IPS-18c (cell line): ENCODE measurements around the gene MYH4.

Experiments used
- H3K4me3 ChIP-seq: 2 replicates; pipeline ENCODE4 v1.7.0; 2013; ENCODE audit warnings: low read depth, mild to moderate bottlenecking, low read length, moderate library complexity; ENCODE audit not compliant: insufficient read depth
- H3K9me3 ChIP-seq: one replicate; pipeline ENCODE4 v1.6.1; 2013; ENCODE audit warnings: mild to moderate bottlenecking, low read length, moderate library complexity; ENCODE audit not compliant: control insufficient read depth, insufficient read depth

MYH4 gene

DNA sequence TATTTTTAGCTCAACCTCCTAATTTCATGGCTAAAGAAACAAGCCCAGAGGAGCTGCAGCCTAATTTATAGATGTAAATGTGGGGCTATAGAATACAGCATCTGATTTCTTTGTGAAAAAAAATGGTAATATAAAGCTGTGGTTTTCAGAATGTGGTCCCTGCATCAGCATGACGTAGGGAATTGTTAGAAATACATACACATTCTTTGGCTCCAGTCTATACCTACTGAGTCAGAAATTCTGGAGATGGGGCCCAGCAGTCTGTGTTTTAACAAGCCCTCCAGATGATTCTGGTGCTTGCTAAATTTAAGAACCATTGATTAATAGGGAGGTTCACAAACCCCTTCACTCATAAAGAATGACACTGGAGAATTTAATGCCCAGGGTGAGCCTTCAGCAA is 29.5 kb downstream of the MYH4 start:
- H3K9me3 ChIP-seq, result peaks cover 2% of the 10 kb centered on the region
- H3K4me3 ChIP-seq, result no peak overlapping the region

DNA sequence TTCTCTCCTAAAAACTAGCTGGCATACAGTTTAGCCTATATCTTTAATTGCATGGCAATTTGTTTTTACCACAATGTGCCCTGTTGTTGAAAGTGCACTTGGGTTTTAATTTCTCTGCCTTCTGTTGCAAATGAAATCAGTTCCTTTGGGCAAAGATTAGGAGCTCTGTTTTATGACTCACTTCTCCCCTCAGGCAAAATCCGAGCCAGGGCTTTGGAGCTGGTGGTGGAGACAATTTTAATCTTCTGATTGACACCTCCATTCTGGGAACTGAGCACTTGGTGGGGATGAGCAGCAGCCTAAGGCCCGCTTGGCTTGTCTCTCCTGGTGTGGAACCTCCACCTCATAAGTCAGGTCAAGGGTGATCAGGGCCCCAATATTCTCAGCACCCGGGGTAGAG is 34.3 kb downstream of the MYH4 start:
- H3K9me3 ChIP-seq, result no peaks in the 10 kb centered on the region
- H3K4me3 ChIP-seq, result no peak overlapping the region

DNA sequence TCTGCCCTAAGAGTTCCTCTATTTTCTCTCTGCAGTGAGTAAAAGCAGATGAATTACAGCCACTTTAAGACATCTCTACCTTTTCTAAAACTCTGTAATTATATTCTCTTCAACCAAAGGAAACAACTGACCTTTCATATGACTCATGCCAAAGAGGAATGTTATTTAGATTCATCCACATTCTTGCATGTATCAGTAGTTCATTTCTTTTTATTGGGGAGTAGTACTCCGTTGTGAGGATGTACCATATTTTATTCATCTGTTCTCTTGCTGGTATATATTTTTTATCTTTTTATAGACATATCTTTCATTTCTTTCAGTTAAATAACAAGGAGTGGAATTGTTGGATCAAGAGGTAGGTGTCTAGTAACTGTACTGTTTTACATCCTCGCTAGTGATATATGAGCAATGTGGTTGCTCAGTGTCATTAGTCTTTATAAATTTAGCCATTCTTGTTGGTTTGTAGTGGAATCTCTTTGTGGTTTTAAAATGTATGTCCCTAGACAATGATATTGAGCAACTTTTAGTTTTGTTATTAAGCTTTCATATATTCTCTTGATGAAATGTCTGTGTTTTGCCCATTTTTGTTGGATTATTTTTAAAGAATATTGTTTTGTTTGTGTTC is 39.8 kb downstream of the MYH4 start:
- H3K9me3 ChIP-seq, result no peaks in the 10 kb centered on the region
- H3K4me3 ChIP-seq, result no peak overlapping the region

DNA sequence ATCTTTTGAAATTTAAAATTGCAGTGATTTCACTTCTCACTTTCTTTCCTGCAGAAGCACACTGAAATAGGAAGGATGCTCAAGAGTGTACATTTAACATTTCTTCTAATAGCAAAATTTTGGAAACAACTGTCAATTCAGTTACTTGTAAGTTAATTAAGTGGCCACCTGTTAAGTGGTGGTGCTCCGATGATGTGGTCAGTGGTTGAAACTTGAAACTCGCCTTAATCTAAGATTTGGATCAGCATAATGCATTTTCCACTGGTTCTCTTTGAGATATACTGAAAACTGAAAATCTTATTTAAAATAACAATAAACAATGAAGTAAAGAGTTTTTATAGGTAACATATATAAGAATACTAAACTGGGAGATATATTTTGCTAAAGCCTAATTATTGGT is 40.6 kb downstream of the MYH4 start:
- H3K4me3 ChIP-seq, result no peak overlapping the region
- no peaks in the 10 kb centered on the region for H3K9me3 ChIP-seq

DNA sequence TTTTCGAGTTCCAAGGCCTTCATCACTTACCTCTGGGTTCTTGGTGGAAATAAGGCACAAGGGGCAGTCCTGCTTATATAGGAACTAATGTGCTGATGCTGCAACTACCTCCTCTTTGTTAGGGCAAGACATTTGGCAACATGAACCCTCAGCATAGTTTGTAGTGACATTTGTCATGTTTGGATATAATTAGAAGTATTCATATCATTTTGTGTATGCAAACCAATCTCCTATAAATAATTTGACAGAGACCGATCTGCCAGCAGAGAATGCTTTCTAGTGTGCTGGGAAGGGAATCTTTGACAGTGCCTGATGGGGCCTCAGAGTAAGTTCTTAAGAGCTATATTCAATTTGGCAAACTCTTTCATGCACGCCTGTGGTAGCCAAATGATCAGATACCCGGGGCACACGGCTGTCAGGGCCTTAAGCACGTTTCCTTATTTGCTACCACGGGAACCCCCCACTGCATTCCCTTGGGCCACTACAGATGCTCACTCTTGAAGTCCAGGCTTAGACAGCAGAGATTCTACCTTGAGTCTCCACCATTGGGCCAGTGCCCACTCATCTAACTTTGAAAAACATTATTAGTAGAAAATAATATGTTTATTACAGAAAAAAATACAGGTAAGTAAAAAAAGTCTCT is 47.3 kb downstream of the MYH4 start, which contains the start of gene MYH8:
TSS of gene MYH8 (minus strand) at position 51 of the 643 bp plus-strand sequence. CDS start 1,723 bp downstream, outside the sequence.
- no peaks in the 10 kb centered on the region for H3K9me3 ChIP-seq
- no peak within 1 kb of the TSS for H3K4me3 ChIP-seq

DNA sequence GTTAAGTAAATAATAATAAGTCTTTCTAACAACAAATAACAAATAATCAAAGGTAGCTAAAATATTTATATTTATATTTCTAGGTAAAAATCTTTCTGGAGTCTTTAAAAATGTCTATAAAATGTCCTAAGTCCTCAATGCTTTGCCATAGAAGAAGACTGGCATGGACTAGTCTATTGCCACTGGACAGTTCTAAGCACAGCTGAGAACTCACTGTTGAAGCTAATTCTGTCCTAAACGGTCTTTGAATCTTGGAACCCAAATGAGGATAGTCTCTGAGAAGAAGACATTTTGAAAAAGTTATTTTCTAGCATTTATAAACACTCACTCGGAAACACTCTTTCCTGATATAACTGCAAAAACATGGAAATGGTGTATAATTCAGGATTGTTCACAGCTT is 48.1 kb downstream of the MYH4 start:
- H3K9me3 ChIP-seq, result no peaks in the 10 kb centered on the region
- no peak overlapping the region for H3K4me3 ChIP-seq

DNA sequence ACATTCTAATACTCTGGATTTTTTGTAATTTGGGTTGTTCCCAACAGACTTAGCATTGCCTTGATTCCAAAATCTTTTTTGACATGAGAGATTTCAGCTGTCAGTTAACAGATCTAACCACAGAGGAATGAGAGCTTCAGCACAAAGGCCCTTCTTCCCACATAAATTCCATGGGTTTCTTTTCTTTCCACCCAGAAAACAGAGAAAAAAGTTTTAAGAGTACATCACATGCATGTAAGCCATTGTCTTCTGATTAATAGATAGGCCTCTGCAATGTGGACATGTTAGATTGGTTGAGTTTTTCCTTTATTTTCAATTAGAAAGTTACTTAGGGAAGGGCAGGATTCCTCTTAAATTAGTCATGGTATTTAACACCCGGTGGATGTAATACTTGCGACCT is 48.5 kb downstream of the MYH4 start:
- Histone ChIP-seq H3K9me3 (no peaks in the 10 kb centered on the region), H3K4me3 (no peak overlapping the region)

DNA sequence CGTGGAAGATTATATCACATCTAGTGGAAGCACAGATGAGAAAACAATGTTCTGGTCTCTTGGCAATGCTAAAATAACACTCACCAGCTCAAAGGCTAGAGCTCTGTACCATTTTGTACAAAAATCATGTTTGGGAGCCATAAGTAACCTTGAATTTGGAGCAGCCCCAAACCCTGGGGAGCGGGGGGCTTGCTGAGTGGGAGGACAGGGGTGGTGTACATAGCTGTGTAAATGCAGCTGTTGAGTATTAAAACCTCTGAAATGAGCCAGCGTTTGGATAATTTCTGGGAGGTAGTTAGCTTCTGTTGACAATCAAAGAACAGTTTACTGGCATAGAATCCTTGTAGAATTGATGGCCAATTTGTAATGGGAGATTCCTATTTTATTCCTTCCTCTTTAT is 51.9 kb downstream of the MYH4 start:
- no peaks in the 10 kb centered on the region for H3K9me3 ChIP-seq

DNA sequence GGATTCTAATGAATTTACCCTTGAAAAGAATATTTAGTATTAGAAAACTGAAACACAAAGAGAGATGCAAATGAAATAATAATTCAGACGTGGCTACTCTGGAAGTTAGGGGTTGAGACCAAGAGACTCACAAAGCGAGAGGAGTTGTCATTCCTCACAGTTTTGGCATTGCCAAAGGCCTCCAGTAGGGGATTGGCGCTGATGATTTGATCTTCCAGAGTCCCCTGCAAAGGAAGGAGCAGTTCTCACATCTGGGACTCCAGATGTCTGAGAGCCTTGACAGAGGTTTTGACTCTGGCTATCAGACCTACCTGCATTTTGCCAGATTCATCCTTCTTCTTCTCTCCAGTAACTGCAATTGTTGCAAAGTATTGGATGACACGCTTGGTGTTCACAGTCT is 54.2 kb downstream of the MYH4 start:
- H3K4me3 ChIP-seq, result no peak overlapping the region
- H3K9me3 ChIP-seq, result no peaks in the 10 kb centered on the region

More for the DNA sequence above, 51.9 kb downstream of the MYH4 start:
- no peak overlapping the region for H3K4me3 ChIP-seq

DNA sequence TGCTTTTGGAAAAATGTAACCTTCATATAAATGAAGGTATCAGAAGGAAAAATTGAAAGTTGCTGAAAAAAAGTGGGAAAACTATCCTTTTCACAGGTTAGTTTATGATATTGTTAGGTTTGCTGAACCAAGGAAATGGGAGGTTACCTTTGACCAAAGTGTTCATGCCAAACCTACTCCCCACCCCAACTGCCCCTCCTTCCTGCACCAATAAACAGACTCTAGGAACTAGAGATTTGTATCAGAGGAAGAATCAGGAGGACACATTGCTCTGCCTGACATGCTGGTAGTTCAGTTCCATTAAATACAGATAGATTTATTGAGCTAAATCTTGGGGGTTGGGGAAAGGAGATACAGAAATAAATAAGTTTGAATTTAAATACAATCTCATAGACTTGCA is 65.8 kb downstream of the MYH4 start:
- H3K9me3 ChIP-seq, result no peaks in the 10 kb centered on the region
- H3K4me3 ChIP-seq, result no peak overlapping the region

DNA sequence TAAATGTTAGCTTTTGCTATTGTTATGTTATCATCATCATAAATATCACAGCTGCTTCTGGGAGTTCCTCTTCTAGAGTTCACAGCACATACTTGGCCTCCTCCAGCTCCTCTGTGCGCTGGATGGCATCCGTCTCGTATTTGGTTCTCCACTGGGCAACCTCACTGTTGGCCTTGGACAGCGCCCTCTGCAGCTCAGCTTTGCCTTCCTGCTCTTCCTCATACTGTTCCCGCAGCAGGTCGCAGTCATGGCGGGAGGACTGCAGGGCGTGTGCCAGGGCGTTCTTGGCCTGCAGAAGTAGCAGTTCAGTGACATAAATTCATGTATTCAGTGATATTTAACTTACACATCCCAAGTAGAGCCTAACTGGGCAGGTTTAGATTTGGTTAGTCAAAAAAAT is 71.0 kb downstream of the MYH4 start:
- H3K4me3 ChIP-seq, result no peak overlapping the region

DNA sequence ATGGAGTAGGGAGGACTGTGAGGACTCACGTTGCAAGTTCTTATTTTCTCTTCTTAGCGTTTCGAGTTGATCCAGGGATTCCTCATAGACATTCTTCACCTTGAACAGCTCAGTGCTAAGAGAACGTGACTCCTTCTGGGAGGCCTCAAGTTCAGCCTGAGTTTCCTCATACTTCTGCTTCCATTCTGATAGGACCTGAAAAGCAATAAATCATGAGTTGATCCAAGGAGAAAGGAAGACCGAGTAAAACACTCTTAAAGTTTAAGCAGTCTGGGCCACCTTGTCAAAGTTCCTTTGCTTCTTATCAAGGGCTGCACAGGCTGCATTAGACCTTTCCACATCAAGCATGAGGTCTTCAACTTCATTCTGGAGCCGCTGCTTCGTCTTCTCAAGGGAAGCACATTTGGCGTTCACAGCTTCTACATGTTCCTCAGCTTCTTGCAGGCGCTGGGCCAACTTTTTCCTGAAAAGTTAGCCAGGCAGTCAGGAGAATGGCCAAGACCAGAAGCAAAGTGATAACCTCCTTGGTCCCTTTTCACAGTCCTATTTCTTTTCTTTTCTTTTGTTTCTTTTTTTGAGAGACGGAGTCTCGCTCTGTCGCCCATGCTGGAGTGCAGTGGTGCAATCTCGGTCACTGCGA is 72.7 kb downstream of the MYH4 start:
- no peaks in the 10 kb centered on the region for H3K9me3 ChIP-seq
- no peak overlapping the region for H3K4me3 ChIP-seq

More for the DNA sequence above, 71.0 kb downstream of the MYH4 start:
- no peaks in the 10 kb centered on the region for H3K9me3 ChIP-seq

DNA sequence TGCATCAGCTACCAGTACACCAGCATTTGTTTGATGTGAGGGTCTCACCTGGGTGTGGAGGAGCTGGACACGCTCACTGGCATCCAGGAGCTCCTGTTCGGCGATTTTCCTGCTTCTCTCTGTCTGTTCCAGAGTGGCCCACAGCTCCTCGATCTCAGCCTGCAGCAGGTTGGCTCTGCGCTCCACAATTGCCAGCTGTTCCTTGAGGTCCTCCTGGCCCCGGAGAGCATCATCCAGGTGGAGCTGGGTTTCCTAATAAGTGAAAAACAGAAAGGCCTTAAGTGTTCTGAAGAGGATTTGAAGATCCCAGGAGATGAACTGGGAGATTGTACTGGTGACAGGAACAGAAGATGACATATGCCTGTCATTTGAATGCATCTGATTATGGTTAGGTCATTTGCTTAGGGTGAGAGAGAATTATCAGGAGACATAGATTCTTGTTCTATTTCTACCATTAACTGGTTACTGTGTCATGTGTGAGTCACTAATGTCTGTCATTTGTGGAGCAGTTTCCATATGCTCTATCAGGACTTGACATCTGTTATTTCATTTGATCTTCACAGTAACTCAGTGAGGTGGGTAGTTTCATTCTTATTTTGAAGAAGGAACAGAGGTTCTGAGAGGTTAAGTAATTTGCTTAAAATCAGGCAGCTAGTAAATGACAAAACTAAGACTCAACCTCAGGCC is 75.0 kb downstream of the MYH4 start:
- Histone ChIP-seq H3K4me3 (no peak overlapping the region), H3K9me3 (no peaks in the 10 kb centered on the region)
